Astrocyte of the cerebellum (primary cell): ENCODE measurements around the gene IPO9.
"Not testable (repeated sequence)": the region's sequence is repeated elsewhere in the genome, so short reads cannot be mapped to it uniquely, and the experiment has no call there.

ENCODE experiments used
- DNase-seq: peaks from one replicate; pipeline ENCODE4 v3.0.0-alpha.2; 2011; ENCODE audit warnings: low read depth
- H3K4me3 ChIP-seq: 2 replicates; pipeline ENCODE4 v1.5.1; 2011; ENCODE audit warnings: mild to moderate bottlenecking, low read depth, low read length, moderate library complexity
- CTCF ChIP-seq: IDR thresholded peaks from 2 replicates; pipeline ENCODE4 v1.5.1; 2012; ENCODE audit warnings: low read length, low read depth, moderate library complexity, mild to moderate bottlenecking; ENCODE audit errors: missing control alignments
- in situ Hi-C: cut with HindIII; loops from 2 replicates; pipeline ENCODE4 v1.10.0; 2017; ENCODE audit warnings: low sequenced_read_pairs

The IPO9 gene

GRCh38 chr1:201828217-201828819 lies 639 bp upstream of the IPO9 start:
- in situ Hi-C loops: no loop called here
- peak overlapping the region; percentile 99 for H3K4me3 ChIP-seq
- TF ChIP-seq CTCF: no peak
- no peak for DNase-seq

GRCh38 chr1:201831371-201831770 lies 2.4 kb downstream of the IPO9 start:
- in situ Hi-C loops: no loop called here
- DNase-seq: no peak
- TF ChIP-seq CTCF: no peak
- H3K4me3 ChIP-seq: no peak overlapping the region

- H3K4me3 ChIP-seq: no peak overlapping the region
- no peak for TF ChIP-seq CTCF
- no peak for DNase-seq
- in situ Hi-C loops: no loop called here
These were observed 5.7 kb downstream of the IPO9 start for GRCh38 chr1:201834621-201835020.

GRCh38 chr1:201838381-201838780 lies 9.4 kb downstream of the IPO9 start:
- no peak for DNase-seq
- no peak for TF ChIP-seq CTCF
- in situ Hi-C loops: no loop called here
- no peak overlapping the region for H3K4me3 ChIP-seq

- in situ Hi-C loops, H3K4me3 ChIP-seq, DNase-seq: not testable (repeated sequence)
These were observed 10.1 kb downstream of the IPO9 start for GRCh38 chr1:201839089-201839488.

- DNase-seq: no peak
- no peak for TF ChIP-seq CTCF
- H3K4me3 ChIP-seq: no peak overlapping the region
- in situ Hi-C loops: no loop called here
These were observed 11.1 kb downstream of the IPO9 start for GRCh38 chr1:201840055-201840454.

GRCh38 chr1:201840490-201840889 lies 11.5 kb downstream of the IPO9 start:
- no peak for TF ChIP-seq CTCF

More at GRCh38 chr1:201840490-201840889, 11.5 kb downstream of the IPO9 start:
- no peak overlapping the region for H3K4me3 ChIP-seq
- no peak for DNase-seq
- in situ Hi-C loops: no loop called here
